ENCODE data around the gene LDLRAD4. TPM values are rescaled to one million over a fixed set of nuclear protein-coding genes. Genes with fewer than 3 reads are reported as not detected.
"Not testable (repeated sequence)": the region's sequence is repeated elsewhere in the genome, so short reads cannot be mapped to it uniquely, and the experiment has no call there.

Gene LDLRAD4
- polyA plus RNA-seq, 4 donors: 10.5 to 11.6 (median 11.5) TPM

GRCh38 chr18:13661051-13661778 lies 442.7 kb downstream of the LDLRAD4 start:
- no peak for DNase-seq (ENCODE audit: low read depth in 4 of 4, low spot score in 3 of 4)

- DNase-seq (ENCODE audit: low read depth in 4 of 4, low spot score in 3 of 4): no peak
Observed at GRCh38 chr18:13661779-13662256, 443.3 kb downstream of the LDLRAD4 start.

- no peak for DNase-seq (ENCODE audit: low read depth in 4 of 4, low spot score in 3 of 4)
Observed at GRCh38 chr18:13672657-13673056, 454.1 kb downstream of the LDLRAD4 start.

- no peak for DNase-seq (ENCODE audit: low read depth in 4 of 4, low spot score in 3 of 4)
Observed at GRCh38 chr18:13676471-13676870, 457.9 kb downstream of the LDLRAD4 start.

- not testable (repeated sequence) for DNase-seq (ENCODE audit: low read depth in 4 of 4, low spot score in 3 of 4)
Observed at GRCh38 chr18:13677350-13677749, 458.8 kb downstream of the LDLRAD4 start.

- DNase-seq (ENCODE audit: low read depth in 4 of 4, low spot score in 3 of 4): no peak
Observed at GRCh38 chr18:13680612-13681011, 462.1 kb downstream of the LDLRAD4 start.

GRCh38 chr18:13681701-13682100 lies 463.1 kb downstream of the LDLRAD4 start:
- DNase-seq (ENCODE audit: low read depth in 4 of 4, low spot score in 3 of 4): no peak

- no peak for DNase-seq (ENCODE audit: low read depth in 4 of 4, low spot score in 3 of 4)
Observed at GRCh38 chr18:13684546-13684945, 466.0 kb downstream of the LDLRAD4 start.

GRCh38 chr18:13688191-13689136 lies 469.9 kb downstream of the LDLRAD4 start:
- no peak for DNase-seq (ENCODE audit: low read depth in 4 of 4, low spot score in 3 of 4)

- DNase-seq (ENCODE audit: low read depth in 4 of 4, low spot score in 3 of 4): not testable (repeated sequence)
Observed at GRCh38 chr18:13690060-13690459, 471.5 kb downstream of the LDLRAD4 start.

GRCh38 chr18:13695337-13695736 lies 476.8 kb downstream of the LDLRAD4 start:
- DNase-seq (ENCODE audit: low read depth in 4 of 4, low spot score in 3 of 4): not testable (repeated sequence)

- DNase-seq (ENCODE audit: low read depth in 4 of 4, low spot score in 3 of 4): no peak
Observed at GRCh38 chr18:13696961-13697360, 478.4 kb downstream of the LDLRAD4 start.

GRCh38 chr18:13700153-13700552 lies 481.6 kb downstream of the LDLRAD4 start:
- no peak for DNase-seq (ENCODE audit: low read depth in 4 of 4, low spot score in 3 of 4)

Other genes with a start within 250 kb of the LDLRAD4 start
- gene CEP192, start 227.4 kb upstream of the LDLRAD4 start, polyA plus RNA-seq (ENCODE audit: insufficient read length in 4 of 4): 10 to 100 TPM; 32.0 to 57.3 (median 38.1) TPM

Data from right renal pelvis (tissue), 4 donors.